CD4-positive, alpha-beta T cell treated with Interleukin-17A for 1 hour (primary cell): ENCODE measurements around the gene SEC14L5.
A peak's percentile ranks its signal among the peaks of the same experiment; 100 is the strongest.
"Not testable (repeated sequence)": the region's sequence is repeated elsewhere in the genome, so short reads cannot be mapped to it uniquely, and the experiment has no call there.

ENCODE experiments used
- DNase-seq: peaks from one replicate; pipeline ENCODE4 v3.0.0-alpha.2; 2020

The SEC14L5 gene

GRCh38 chr16:5044581-5044980 is 86.5 kb downstream of the SEC14L5 start:
- not testable (repeated sequence) for DNase-seq

DNA sequence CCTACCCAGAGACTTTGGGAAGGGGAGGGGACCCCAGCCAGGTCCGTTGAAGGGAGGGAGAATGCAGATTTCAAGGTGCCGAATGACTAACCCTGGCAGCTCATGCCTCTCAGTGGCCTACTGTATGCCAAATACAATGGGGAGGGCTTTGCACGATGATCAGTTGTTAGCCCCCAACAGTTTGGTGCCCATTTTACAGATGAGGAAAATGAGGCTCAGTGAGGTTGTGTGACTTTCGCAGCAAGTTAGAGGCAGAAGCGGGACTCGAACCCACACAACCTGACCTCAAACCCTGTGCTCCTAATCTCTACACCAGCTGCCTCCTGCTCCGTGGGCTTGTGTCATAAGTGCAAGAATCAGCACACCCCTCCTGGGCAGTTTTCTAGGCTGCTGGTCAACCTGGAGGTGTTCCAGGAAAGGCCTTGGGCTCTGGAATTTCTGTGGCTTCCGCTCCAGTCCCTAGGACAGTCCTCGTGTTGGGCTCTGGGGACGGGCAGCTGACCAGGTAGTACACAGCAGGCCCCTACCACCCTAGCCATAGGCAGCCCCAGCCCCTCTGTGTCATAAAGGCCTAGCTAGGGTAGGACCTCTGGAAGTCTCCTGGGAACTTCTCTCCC is 87.5 kb downstream of the SEC14L5 start:
- no peak for DNase-seq

- DNase-seq = no peak
Measured at GRCh38 chr16:5046914-5047313, 88.8 kb downstream of the SEC14L5 start.

DNA sequence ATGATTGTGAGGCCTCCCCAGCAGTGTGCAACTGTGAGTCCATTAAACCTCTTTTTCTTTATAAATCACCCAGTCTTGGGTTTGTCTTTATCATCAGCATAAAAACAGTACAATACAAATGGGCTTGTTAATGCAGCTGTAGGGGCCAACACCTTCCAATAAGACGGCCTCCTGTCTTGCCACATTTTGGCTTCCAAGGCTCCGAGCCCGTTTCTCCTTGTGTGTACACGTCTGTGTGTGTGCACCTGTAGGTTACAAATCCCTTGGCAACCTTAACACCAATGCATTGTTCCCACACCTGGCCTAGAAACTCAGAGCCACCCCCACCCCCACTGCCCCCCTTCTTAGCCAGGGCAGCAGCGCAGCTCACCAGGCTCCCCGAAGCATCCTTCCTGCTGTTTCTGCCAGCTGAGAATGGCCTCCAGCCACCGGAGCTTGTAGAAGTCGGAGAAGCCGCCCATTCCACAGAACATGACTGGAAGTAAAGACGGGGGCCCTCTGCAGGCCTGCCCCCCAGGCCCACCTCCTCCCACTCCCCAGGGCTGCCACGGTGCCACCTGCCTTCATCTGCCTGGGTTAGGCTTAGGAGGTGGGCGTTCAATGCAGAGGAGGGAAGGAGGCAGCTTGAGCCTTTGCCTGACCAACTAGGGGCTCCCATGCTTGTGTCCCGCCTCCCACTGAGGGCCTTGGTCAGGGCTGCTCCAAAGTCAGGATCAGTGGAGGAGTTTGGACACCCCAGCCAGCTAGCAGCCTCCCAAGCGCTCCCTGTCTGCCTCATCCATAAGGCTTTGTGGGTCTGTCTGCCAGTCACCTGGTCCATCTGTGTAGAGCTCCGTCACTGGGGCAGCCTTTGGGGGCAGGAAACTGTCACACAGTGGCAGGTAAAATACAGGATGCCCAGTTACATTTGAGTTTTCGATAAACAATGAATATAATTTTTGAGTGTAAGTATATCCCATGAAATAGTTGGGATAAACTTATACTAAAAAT is 97.0 kb downstream of the SEC14L5 start:
- DNase-seq = no peak

GRCh38 chr16:5056352-5056751 is 98.2 kb downstream of the SEC14L5 start:
- DNase-seq = peak; percentile 39

GRCh38 chr16:5058476-5058875 is 100.3 kb downstream of the SEC14L5 start:
- DNase-seq = no peak

- no peak for DNase-seq
Measured at GRCh38 chr16:5059386-5060072, 101.4 kb downstream of the SEC14L5 start.

- DNase-seq = no peak
Measured at GRCh38 chr16:5060073-5060641, 102.0 kb downstream of the SEC14L5 start.

DNA sequence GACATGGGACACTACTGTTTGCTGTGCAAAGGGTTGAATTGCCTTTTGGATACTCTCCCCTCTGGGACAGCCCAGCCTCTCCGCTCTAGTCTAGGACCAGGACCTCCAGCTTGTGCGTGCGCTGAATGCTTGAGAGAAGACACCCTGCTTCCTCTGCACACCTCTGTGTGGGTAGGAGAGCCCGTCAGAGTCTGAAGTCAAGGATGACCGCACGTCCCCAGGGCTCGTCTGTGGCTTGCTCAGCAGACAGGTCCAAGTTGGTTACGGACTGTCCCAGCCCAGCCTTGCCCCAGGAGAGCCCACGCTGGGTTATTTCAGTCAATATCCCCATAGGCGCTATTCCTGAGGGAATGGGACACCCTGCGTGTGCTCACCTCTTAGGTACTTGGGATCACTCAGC is 103.9 kb downstream of the SEC14L5 start:
- DNase-seq = no peak

GRCh38 chr16:5062790-5063765 is 104.9 kb downstream of the SEC14L5 start:
- no peak for DNase-seq

- DNase-seq = no peak
Measured at GRCh38 chr16:5064915-5065314, 106.8 kb downstream of the SEC14L5 start.

GRCh38 chr16:5065326-5065725 is 107.2 kb downstream of the SEC14L5 start:
- DNase-seq = no peak

DNA sequence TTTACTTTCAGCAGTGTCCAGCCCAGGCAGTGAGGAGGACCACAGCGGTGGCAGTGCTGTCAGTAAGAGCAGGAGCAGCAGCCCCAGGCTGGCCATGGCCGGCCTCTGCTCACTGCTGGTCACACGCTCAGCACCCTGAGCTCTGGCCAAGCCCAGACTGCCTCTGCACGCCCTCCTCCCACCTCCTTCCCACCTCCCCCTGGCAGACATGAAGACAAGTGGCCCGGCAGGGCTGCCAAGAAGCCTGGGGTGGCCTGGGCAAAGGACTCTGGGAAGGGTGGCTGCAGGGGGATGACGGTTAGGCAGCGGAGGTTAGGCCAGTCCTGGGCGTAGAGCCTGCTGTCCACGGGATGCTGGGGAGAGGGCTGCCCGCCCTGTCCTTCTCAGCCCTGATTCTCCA is 107.7 kb downstream of the SEC14L5 start, which contains the start of gene C16orf89:
C16orf89 (minus strand) TSS at position 144 of the 400 bp plus-strand sequence; CDS start at position 96, 48 bp downstream.
- DNase-seq = no peak

DNA sequence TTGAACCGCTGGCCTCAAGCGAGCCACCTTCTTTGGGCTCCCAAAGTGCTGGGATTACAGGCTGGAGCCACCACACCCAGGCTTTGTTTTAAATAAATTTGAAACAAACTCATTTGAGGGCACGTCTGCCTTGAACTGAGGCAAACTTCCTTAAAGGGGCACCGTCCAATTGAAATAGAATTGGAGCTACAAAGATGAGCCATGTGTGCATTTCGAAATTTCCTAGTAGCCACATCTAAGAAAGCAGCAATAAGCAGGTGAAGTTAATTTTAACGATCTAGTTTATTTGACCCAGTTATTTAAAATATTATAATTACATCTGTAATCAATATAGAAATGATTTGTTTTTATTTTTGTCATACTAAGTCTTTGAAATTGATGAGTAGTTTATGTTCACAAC is 108.4 kb downstream of the SEC14L5 start:
- DNase-seq = no peak
